HTR-8/SVneo (cell line): ENCODE measurements around the gene TRIM63.

ENCODE experiments used
- DNase-seq: peaks from one replicate; pipeline ENCODE4 v3.0.0; 2011; ENCODE audit warnings: low spot score, mixed read lengths; ENCODE audit not compliant: insufficient read length
- FAIRE-seq: peaks from 2 replicates; lab custom pipeline; 2011; peaks lifted over from hg19 to GRCh38; lab: Jason Lieb, UNC

The TRIM63 gene

GRCh38 chr1:26037904-26038303 is 29.5 kb downstream of the TRIM63 start:
- FAIRE-seq (no peak), DNase-seq (no peak)

GRCh38 chr1:26036756-26037281 is 30.6 kb downstream of the TRIM63 start:
- no peak for FAIRE-seq
- no peak for DNase-seq

DNA sequence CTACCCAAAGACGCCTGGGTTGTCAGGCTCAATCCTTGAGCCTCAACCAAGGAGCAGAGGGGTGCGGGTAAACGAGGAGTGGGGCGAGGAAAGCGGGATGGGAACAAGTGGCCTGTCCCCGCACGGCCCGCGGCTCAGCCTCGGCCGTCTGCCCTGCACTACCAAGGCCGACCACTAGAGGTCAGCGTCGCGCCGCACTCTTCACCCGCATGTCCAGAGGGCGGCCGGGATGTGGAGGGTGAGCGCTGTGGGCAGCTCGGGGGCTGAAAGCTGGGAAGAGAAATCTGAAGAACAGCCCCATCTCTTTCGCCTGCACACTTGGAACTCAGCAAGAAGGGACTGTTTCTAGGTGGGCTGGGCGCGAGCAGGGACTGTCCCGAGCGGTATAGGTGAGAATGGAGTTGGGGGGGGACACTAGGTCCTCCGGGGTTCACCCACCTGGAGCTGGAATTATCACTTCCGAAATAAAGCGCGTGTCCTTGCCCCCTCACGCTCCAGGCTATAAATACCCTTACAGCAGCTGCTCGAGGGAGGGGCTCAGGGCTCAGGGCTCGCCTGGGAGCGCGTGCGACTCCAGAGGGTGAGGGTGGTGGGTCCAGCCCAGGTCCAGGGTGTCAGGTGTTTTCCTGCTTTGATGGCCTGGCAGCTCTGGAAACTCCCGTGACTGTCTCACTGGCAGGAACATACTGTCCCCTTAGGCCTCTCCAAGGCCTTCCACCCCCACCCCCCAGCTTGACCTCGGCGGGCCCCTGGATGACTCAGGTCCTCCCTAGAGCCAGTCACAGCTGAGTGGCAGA is 31.3 kb downstream of the TRIM63 start:
- peak; percentile 89 for FAIRE-seq
- DNase-seq: peak; percentile 78

DNA sequence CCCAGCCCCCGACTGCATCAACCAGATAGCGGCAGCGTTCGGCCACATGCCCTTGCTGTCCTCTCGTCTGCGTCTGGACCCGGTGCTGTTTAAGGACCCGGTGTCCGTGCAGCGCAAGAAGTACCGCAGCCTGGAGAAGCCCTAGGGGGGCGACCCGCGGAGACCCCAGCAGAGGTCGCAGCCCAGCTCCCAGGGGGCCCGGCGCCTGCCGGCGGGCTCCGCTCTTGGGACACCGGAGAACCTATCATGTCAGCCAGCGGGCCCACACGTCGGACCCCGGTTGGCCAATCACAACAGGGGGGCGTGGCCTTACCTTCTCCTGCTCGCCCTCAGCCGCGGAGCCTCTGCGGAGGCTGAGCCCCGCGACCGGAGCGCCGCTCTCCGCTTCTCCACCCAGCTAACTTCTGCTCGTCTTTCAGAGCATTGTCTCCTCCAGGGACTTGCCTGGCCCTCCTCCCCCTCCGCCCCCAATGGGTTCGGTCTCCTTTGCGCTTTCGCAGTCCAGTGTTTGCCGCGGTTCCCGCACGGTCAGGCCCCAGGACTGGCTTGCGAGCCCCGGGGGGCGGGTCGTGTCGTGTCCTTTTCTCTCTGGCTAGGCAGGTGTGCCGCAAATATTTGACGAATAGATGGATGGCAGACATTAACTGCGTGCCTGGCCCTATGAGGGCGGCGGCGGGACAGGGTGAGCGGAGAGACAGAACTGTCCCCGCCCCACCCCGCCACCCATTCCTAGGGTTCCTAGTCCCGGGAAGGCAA is 32.0 kb downstream of the TRIM63 start:
- FAIRE-seq: peak; percentile 84
- DNase-seq: peak; percentile 94

DNA sequence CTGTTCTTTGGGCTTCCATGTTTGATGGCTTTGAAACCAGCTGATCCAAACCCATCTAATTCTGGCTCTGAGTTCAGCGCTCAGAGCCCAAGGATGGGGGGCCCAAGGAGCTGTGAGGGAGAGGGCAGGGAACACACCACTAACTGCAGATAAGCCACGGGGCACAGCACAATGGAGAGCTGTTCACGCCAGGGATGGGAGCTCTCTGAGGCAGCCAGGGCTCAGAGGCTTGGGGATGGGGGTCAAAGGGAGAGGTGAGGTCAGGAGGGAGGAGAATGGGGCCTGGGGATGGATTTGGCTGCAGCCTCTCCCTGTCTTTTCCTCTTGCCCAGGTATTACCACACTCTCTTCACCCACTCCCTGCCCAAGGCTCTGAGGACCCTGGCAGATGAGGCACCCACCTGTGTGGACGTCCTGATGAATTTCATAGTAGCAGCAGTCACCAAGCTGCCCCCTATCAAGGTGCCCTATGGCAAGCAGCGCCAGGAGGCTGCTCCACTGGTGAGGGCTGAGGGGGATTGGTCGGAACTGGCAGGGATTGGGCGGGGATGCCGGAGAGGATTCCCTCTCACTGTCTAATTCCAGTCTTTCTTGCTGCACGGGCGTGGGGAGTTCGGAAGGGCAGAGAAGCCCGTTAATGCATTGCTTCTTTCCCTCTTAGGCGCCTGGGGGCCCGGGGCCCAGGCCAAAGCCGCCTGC is 32.8 kb downstream of the TRIM63 start:
- no peak for DNase-seq
- FAIRE-seq: peak; percentile 44

DNA sequence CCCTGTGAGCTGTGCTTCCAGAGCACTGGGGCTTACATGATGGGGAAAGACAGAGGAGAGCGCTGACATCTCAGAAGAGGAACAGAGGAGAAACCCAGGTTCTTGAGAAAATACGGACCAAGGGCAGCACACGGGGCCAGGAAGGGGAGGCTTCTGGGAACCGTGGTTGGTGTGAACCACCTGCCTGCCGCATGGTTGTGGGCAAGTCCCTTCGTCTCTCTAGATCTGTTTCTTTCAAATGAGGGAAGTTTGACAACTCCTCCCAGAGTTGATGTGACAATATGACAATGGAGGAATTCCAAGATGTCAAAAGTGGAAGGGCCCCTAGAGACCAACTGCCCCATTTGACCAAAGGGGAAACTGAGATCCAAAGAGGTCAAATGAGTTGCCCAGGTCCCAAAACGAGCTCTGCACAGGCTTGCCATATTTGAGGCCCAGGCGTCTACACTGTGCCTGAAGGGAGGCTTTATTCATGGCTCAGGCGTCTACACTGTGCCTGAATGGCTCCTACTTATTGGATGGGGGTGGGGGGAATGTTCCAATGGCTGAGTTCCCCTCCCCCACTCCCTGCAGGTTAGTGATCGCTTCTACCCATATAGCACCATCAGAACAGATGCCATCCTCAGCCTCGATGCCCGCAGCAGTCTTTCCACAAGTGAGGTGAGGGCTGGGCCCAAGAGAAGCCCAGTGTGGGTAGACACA is 34.6 kb downstream of the TRIM63 start:
- no peak for DNase-seq
- FAIRE-seq: no peak

- no peak for DNase-seq
- FAIRE-seq: no peak
Observed at GRCh38 chr1:26031611-26032220, 35.7 kb downstream of the TRIM63 start.

DNA sequence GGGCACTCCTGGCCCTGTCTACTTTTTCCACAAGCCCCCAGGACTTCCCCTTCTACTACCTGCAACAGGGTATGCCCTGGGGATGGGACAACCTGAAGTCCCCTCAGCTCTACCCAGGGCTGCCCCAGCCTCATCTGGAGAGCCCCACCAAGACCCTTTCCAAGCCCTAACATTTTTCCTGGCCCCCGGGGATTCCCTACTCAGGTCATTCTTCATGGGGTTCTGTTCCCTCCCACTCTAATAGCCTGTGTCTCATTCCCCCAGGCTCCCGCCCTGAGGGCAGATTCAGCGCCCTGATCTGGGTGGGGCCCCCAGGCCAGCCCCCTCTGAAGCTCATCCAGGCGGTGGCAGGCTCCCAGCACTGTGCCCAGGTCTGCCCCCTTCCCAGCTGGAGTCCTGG is 36.2 kb downstream of the TRIM63 start:
- no peak for FAIRE-seq
- DNase-seq: no peak

DNA sequence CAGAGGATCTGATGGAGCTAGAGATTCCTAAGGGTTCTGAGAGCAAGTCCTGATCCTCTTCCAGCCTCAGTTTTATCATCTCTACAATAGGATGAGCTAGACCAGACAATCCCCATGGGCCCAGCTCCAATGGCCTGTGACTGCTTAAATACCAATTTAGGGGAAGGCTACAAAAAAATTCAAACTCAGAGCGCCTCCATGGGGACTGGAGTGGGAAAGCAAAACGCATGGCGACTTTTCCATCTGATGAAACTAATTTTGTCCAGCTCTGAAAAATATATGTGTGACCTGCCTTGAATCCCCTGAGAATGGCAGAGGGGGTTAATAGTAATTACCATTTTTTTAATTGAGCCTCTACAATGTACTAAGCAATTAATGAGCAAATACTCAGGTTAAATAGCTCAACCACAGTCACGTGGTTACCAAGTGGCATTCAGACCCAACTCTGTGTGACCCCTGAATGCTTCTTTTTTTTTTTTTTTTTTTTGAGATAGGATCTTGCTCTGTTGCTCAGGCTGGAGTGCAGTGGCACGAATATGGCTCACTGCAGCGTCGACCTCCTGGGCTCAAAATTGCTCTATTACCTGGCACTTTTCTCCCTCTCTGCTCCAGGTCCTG is 37.5 kb downstream of the TRIM63 start:
- DNase-seq (no peak), FAIRE-seq (no peak)

GRCh38 chr1:26029054-26029863 is 38.2 kb downstream of the TRIM63 start:
- DNase-seq (no peak), FAIRE-seq (no peak)

DNA sequence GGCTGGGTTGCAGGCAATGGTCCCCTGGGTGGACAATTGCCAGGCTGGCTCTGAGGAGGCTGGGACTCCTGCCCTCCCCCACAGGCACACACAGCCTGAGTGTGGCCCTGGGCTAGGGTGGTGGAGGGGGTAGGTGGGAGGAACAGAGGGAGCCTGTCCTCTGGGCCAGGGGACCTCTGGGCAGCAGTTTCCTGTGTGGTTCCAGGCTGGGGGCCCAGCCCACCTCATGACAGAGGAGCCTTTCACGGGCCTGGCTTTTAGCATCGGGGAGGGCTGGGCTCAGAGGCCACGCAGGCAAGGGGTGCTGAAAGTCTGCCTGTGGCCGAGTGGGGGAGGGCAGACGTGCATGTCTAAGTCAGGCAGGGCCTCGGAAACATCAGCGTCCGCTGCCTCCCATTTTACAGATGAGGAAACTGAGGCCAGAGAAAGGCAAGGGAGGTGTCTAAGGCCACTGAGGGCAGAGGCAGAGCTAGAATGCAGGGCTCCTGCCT is 38.9 kb downstream of the TRIM63 start:
- FAIRE-seq (no peak), DNase-seq (no peak)

DNA sequence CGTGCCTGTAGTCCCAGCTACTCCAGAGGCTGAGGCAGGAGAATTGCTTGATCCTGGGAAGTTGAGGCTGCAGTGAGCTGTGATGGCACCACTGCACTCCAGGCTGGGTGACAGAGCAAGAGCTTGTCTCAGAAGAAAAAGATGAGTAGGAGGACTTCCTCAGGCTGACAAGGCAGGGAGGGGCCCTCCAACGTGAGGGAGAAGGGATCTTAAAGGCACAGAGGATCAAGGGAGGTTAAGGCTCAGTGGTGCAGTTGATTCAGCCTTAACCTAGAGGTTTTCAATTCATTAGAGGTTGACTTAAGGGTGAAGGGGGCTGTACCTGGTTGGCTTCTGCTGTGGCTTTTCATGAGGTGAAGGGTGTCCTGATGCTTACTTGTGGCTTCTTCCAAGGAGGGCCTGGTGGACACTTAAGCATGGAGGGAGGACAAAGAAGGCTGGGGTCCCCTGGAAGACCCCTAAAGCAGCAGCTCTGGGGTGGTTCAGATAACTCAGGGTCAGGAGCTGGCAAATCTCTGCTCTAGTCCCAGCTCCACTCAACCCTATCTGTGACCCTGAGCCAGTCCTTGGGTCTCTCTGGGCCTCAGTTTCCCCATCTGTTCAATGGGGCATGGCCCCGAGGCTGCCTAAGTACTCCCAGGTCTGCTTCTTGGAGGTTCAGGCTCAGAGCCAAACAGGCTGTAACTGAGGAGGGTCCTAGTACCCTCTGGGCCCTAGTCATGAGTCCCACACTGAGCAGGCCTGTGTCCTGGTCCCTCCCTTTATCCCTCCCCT is 39.5 kb downstream of the TRIM63 start:
- DNase-seq (no peak), FAIRE-seq (no peak)

- FAIRE-seq (no peak), DNase-seq (no peak)
Observed at GRCh38 chr1:26025517-26025916, 41.9 kb downstream of the TRIM63 start.

GRCh38 chr1:26025060-26025459 is 42.4 kb downstream of the TRIM63 start:
- DNase-seq (no peak), FAIRE-seq (no peak)

DNA sequence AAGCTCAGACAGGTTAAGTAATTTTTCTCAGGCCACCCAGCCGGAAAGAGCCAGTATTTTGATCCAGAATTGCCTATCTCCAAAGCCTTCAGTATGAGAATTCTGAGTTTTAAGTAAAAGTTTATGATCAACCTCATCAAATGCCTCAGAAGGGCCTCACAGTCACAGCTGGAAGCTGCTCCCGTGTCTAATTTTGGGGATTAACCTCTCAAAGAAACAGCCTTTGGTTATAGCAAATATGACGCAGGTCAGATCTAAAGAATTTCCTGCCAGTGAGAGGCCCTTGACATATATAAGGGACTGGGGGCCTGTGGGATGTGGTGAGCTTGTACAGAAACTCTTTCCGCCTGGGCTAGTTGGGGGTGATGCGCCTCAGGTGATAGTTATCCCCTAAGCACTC is 43.6 kb downstream of the TRIM63 start:
- no peak for DNase-seq

GRCh38 chr1:26023009-26023408 is 44.4 kb downstream of the TRIM63 start:
- DNase-seq: no peak

More for the DNA sequence above, 43.6 kb downstream of the TRIM63 start:
- no peak for FAIRE-seq

GRCh38 chr1:26022404-26022779 is 45.0 kb downstream of the TRIM63 start:
- DNase-seq (no peak), FAIRE-seq (no peak)

More at GRCh38 chr1:26023009-26023408, 44.4 kb downstream of the TRIM63 start:
- FAIRE-seq: no peak
